Transverse colon (tissue), 4 donors: ENCODE measurements around the gene RETREG1.

Experiments used
- EP300 ChIP-seq: sonication (generic); formaldehyde crosslinking; IDR thresholded peaks from one replicate; pipeline ENCODE4 v1.6.1; 2017; ENCODE audit warnings: antibody characterized with exemption, low read depth
- POLR2AphosphoS5 ChIP-seq, 3 donors: sonication (generic); formaldehyde crosslinking; IDR thresholded peaks; one replicate each; pipeline ENCODE4 v1.6.1; 2016; ENCODE audit warnings: antibody characterized with exemption in 3 of 3
- TF ChIP-seq, protein P1 (sequence below), 5 experiments: fragments of 200-600 bp in 3 of 5; fragments of 450-650 bp in 2 of 5; sonication (generic) in 3 of 5; IDR thresholded peaks; 1 replicate in 2 of 5; 2 replicates in 3 of 5; pipeline ENCODE4 v1.5.1; 2016 to 2017; ENCODE audit warnings: antibody characterized with exemption in 5 of 5, inconsistent platforms in 3 of 5, mild to moderate bottlenecking in 2 of 5, moderate library complexity in 1 of 5

DNA sequence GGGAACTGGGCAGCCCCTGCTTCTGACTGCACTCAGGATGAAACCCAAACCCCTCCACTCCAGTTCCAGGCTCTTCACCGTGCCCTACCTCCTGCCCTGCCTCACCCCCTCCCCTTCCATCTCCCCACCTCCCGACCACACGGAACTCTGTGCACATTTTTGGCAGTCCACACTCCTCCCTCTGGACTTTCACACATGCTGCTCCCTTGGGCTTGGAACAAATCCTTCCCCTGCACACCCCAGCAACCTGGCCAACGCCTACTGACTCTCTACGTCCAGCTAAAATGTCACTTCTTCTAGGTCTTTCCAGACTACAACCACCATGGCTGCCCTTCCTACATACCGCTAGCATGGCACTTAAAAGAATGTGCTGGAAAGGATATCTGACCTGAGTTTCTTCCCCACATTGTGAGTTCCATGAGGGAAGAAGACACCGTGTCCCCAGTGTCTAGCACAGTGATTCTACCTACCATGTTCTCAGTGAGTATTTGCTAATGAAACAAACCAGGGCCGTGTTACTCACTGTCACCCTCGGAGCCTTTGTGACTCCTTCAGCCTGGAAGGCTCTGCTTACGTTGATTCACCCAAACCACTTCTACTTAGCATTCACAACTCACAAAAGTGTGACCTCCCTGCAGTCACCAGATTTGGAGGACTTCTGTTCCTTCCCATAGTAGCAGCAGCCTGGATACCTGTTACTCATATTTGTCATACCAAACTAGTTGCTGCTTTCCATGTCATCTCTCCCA is 18.7 kb downstream of the RETREG1 start:
- no peak for TF ChIP-seq POLR2AphosphoS5 (IDR thresholded peaks at IDR 0.05)
- no peak for TF ChIP-seq EP300
- TF ChIP-seq, protein P1, sequence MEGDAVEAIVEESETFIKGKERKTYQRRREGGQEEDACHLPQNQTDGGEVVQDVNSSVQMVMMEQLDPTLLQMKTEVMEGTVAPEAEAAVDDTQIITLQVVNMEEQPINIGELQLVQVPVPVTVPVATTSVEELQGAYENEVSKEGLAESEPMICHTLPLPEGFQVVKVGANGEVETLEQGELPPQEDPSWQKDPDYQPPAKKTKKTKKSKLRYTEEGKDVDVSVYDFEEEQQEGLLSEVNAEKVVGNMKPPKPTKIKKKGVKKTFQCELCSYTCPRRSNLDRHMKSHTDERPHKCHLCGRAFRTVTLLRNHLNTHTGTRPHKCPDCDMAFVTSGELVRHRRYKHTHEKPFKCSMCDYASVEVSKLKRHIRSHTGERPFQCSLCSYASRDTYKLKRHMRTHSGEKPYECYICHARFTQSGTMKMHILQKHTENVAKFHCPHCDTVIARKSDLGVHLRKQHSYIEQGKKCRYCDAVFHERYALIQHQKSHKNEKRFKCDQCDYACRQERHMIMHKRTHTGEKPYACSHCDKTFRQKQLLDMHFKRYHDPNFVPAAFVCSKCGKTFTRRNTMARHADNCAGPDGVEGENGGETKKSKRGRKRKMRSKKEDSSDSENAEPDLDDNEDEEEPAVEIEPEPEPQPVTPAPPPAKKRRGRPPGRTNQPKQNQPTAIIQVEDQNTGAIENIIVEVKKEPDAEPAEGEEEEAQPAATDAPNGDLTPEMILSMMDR (IDR thresholded peaks at IDR 0.05): no peak
